Testis (tissue), 2 donors: ENCODE measurements around the gene NET1.

Experiments used
- CTCF ChIP-seq, 3 experiments: fragments of 450-650 bp in 2 of 3; fragments of 200-600 bp in 1 of 3; sonication (generic) in 1 of 3; IDR thresholded peaks; one replicate each; pipeline ENCODE4 v1.5.1; 2016 to 2019; ENCODE audit warnings: antibody characterized with exemption in 3 of 3, mild to moderate bottlenecking in 2 of 3, moderate library complexity in 1 of 3
- POLR2A ChIP-seq: fragments of 450-650 bp; IDR thresholded peaks from one replicate; pipeline ENCODE4 v1.6.1; 2017; ENCODE audit warnings: antibody characterized with exemption, mild to moderate bottlenecking, moderate library complexity

- TF ChIP-seq CTCF (IDR thresholded peaks at IDR 0.05): no peak
- TF ChIP-seq POLR2A: no peak
These were observed 27.1 kb upstream of the NET1 start for GRCh38 chr10:5385224-5385623.
